Activated T-cell treated with anti-CD3 and anti-CD28 coated beads, Interleukin-2, amount 50 U/mL, for 24 hours (primary cell): ENCODE data around the gene B3GAT2.
"Not testable (repeated sequence)": the region's sequence is repeated elsewhere in the genome, so short reads cannot be mapped to it uniquely, and the experiment has no call there.

Experiments used
- DNase-seq: peaks from one replicate; pipeline ENCODE4 v3.0.0-alpha.2; 2020
- H3K27ac Mint-ChIP-seq: 2 replicates; pipeline ENCODE4 v1.8.0; 2020; ENCODE audit warnings: mild to moderate bottlenecking, mixed read lengths
- H3K27me3 Mint-ChIP-seq: 2 replicates; pipeline ENCODE4 v1.8.0; 2020; ENCODE audit warnings: mixed read lengths
- H3K36me3 Mint-ChIP-seq: 2 replicates; pipeline ENCODE4 v1.8.0; 2020; ENCODE audit warnings: low read depth, mixed read lengths
- H3K4me1 Mint-ChIP-seq: 2 replicates; pipeline ENCODE4 v1.8.0; 2020; ENCODE audit warnings: low read depth, mixed read lengths
- H3K4me3 Mint-ChIP-seq: 2 replicates; pipeline ENCODE4 v1.8.0; 2020; ENCODE audit warnings: mild to moderate bottlenecking, moderate library complexity, mixed read lengths
- H3K9me3 Mint-ChIP-seq: 2 replicates; pipeline ENCODE4 v1.8.0; 2020; ENCODE audit warnings: mixed read lengths

B3GAT2 gene

GRCh38 chr6:70954176-70954575 lies 2.7 kb downstream of the B3GAT2 start:
- Mint-ChIP-seq H3K4me1 (peaks cover 15% of the 10 kb centered on the region), H3K27me3 (peaks cover 63% of the 10 kb centered on the region), H3K4me3 (no peak overlapping the region), H3K27ac (no peak overlapping the region), H3K9me3 (no peaks in the 10 kb centered on the region), H3K36me3 (no peaks in the 10 kb centered on the region)
- DNase-seq, result no peak

GRCh38 chr6:70952608-70953165 lies 4.2 kb downstream of the B3GAT2 start:
- Mint-ChIP-seq H3K4me1 (peaks cover 15% of the 10 kb centered on the region), H3K27me3 (peaks cover 48% of the 10 kb centered on the region), H3K27ac (no peak overlapping the region), H3K4me3 (no peak overlapping the region), H3K36me3 (no peaks in the 10 kb centered on the region), H3K9me3 (no peaks in the 10 kb centered on the region)
- no peak for DNase-seq

- not testable (repeated sequence) for H3K4me1 Mint-ChIP-seq, H3K36me3 Mint-ChIP-seq, H3K27ac Mint-ChIP-seq, H3K9me3 Mint-ChIP-seq, DNase-seq, H3K4me3 Mint-ChIP-seq
- H3K27me3 Mint-ChIP-seq, result peaks cover 25% of the 10 kb centered on the region
These were observed 12.5 kb downstream of the B3GAT2 start for GRCh38 chr6:70944321-70944720.

GRCh38 chr6:70933853-70934252 lies 23.0 kb downstream of the B3GAT2 start:
- Mint-ChIP-seq H3K27ac (no peak overlapping the region), H3K36me3 (no peaks in the 10 kb centered on the region), H3K4me1 (no peaks in the 10 kb centered on the region), H3K27me3 (peaks cover 22% of the 10 kb centered on the region), H3K4me3 (no peak overlapping the region), H3K9me3 (no peaks in the 10 kb centered on the region)
- no peak for DNase-seq

GRCh38 chr6:70905742-70906141 lies 51.1 kb downstream of the B3GAT2 start:
- no peaks in the 10 kb centered on the region for H3K36me3 Mint-ChIP-seq
- H3K9me3 Mint-ChIP-seq, result no peaks in the 10 kb centered on the region
- H3K27ac Mint-ChIP-seq, result no peak overlapping the region
- no peak for DNase-seq
- no peaks in the 10 kb centered on the region for H3K4me1 Mint-ChIP-seq
- H3K27me3 Mint-ChIP-seq, result peaks cover 11% of the 10 kb centered on the region
- H3K4me3 Mint-ChIP-seq, result no peak overlapping the region

GRCh38 chr6:70903665-70904452 lies 53.0 kb downstream of the B3GAT2 start:
- Mint-ChIP-seq H3K9me3 (no peaks in the 10 kb centered on the region), H3K27me3 (peaks cover 27% of the 10 kb centered on the region), H3K4me1 (no peaks in the 10 kb centered on the region), H3K27ac (no peak overlapping the region), H3K4me3 (no peak overlapping the region), H3K36me3 (no peaks in the 10 kb centered on the region)
- DNase-seq, result no peak

- Mint-ChIP-seq H3K9me3 (no peaks in the 10 kb centered on the region), H3K27ac (no peak overlapping the region), H3K27me3 (peaks cover 27% of the 10 kb centered on the region), H3K4me1 (no peaks in the 10 kb centered on the region), H3K36me3 (no peaks in the 10 kb centered on the region), H3K4me3 (no peak overlapping the region)
- no peak for DNase-seq
These were observed 55.5 kb downstream of the B3GAT2 start for GRCh38 chr6:70901324-70901723.

GRCh38 chr6:70900047-70900446 lies 56.8 kb downstream of the B3GAT2 start:
- Mint-ChIP-seq H3K9me3 (no peaks in the 10 kb centered on the region), H3K36me3 (no peaks in the 10 kb centered on the region), H3K27me3 (peaks cover 32% of the 10 kb centered on the region), H3K27ac (no peak overlapping the region), H3K4me1 (no peaks in the 10 kb centered on the region), H3K4me3 (no peak overlapping the region)
- no peak for DNase-seq

GRCh38 chr6:70894001-70894400 lies 62.9 kb downstream of the B3GAT2 start:
- no peak overlapping the region for H3K4me3 Mint-ChIP-seq
- no peaks in the 10 kb centered on the region for H3K9me3 Mint-ChIP-seq

GRCh38 chr6:70889270-70889669 lies 67.6 kb downstream of the B3GAT2 start:
- Mint-ChIP-seq H3K4me1 (no peaks in the 10 kb centered on the region), H3K27ac (no peak overlapping the region), H3K9me3 (no peaks in the 10 kb centered on the region), H3K36me3 (no peaks in the 10 kb centered on the region), H3K27me3 (peaks cover 3% of the 10 kb centered on the region), H3K4me3 (no peak overlapping the region)
- no peak for DNase-seq

More at GRCh38 chr6:70894001-70894400, 62.9 kb downstream of the B3GAT2 start:
- DNase-seq, result no peak
- Mint-ChIP-seq H3K4me1 (no peaks in the 10 kb centered on the region), H3K36me3 (no peaks in the 10 kb centered on the region), H3K27ac (no peak overlapping the region), H3K27me3 (peaks cover 9% of the 10 kb centered on the region)

- no peaks in the 10 kb centered on the region for H3K36me3 Mint-ChIP-seq
- no peaks in the 10 kb centered on the region for H3K4me1 Mint-ChIP-seq
- H3K27ac Mint-ChIP-seq, result no peak overlapping the region
- no peak overlapping the region for H3K4me3 Mint-ChIP-seq
- H3K27me3 Mint-ChIP-seq, result peaks cover 15% of the 10 kb centered on the region
- no peaks in the 10 kb centered on the region for H3K9me3 Mint-ChIP-seq
- DNase-seq, result no peak
These were observed 70.2 kb downstream of the B3GAT2 start for GRCh38 chr6:70886661-70887060.

GRCh38 chr6:70886071-70886470 lies 70.8 kb downstream of the B3GAT2 start:
- no peak overlapping the region for H3K4me3 Mint-ChIP-seq
- no peaks in the 10 kb centered on the region for H3K9me3 Mint-ChIP-seq
- no peaks in the 10 kb centered on the region for H3K36me3 Mint-ChIP-seq
- H3K4me1 Mint-ChIP-seq, result no peaks in the 10 kb centered on the region
- peaks cover 19% of the 10 kb centered on the region for H3K27me3 Mint-ChIP-seq
- no peak for DNase-seq
- no peak overlapping the region for H3K27ac Mint-ChIP-seq

- DNase-seq, result peak; percentile 61
- H3K4me3 Mint-ChIP-seq, result no peak overlapping the region
- no peaks in the 10 kb centered on the region for H3K36me3 Mint-ChIP-seq
- H3K4me1 Mint-ChIP-seq, result no peaks in the 10 kb centered on the region
- H3K9me3 Mint-ChIP-seq, result no peaks in the 10 kb centered on the region
- no peak overlapping the region for H3K27ac Mint-ChIP-seq
- H3K27me3 Mint-ChIP-seq, result peaks cover 26% of the 10 kb centered on the region
These were observed 72.5 kb downstream of the B3GAT2 start for GRCh38 chr6:70884074-70884983.

GRCh38 chr6:70879496-70879895 lies 77.4 kb downstream of the B3GAT2 start:
- no peak overlapping the region for H3K27ac Mint-ChIP-seq

More at GRCh38 chr6:70879496-70879895, 77.4 kb downstream of the B3GAT2 start:
- Mint-ChIP-seq H3K4me3 (no peak overlapping the region), H3K27me3 (peaks cover 39% of the 10 kb centered on the region), H3K4me1 (no peaks in the 10 kb centered on the region), H3K9me3 (no peaks in the 10 kb centered on the region), H3K36me3 (no peaks in the 10 kb centered on the region)
- no peak for DNase-seq
